ENCODE measurements around the gene RBP3. TPM values are rescaled to one million over a fixed set of nuclear protein-coding genes. Genes with fewer than 3 reads are reported as not detected.

The RBP3 gene
- polyA plus RNA-seq, 1 donor from 2014 or later = not detected

Other genes starting within 250 kb of the RBP3 start
- 0.44 and 0.66 TPM in 2 replicates for gene GDF10, start 48.2 kb upstream of the RBP3 start, polyA plus RNA-seq
- gene GDF2, start 25.9 kb upstream of the RBP3 start, polyA plus RNA-seq = not detected in 2 replicates
- 0.85 and 1.2 TPM in 2 replicates for gene ZNF488, start 35.9 kb downstream of the RBP3 start, polyA plus RNA-seq
- gene ANXA8, start 135.8 kb downstream of the RBP3 start, polyA plus RNA-seq = not detected in 2 replicates
- not detected in 2 replicates for gene FAM25G, start 143.3 kb downstream of the RBP3 start, polyA plus RNA-seq
- 12.0 and 14.5 TPM in 2 replicates for gene AGAP9, start 175.3 kb downstream of the RBP3 start, polyA plus RNA-seq

Measured in neural cell (in vitro differentiated cells).